Measurements from ENCODE around the gene CACNA2D2.

DNA sequence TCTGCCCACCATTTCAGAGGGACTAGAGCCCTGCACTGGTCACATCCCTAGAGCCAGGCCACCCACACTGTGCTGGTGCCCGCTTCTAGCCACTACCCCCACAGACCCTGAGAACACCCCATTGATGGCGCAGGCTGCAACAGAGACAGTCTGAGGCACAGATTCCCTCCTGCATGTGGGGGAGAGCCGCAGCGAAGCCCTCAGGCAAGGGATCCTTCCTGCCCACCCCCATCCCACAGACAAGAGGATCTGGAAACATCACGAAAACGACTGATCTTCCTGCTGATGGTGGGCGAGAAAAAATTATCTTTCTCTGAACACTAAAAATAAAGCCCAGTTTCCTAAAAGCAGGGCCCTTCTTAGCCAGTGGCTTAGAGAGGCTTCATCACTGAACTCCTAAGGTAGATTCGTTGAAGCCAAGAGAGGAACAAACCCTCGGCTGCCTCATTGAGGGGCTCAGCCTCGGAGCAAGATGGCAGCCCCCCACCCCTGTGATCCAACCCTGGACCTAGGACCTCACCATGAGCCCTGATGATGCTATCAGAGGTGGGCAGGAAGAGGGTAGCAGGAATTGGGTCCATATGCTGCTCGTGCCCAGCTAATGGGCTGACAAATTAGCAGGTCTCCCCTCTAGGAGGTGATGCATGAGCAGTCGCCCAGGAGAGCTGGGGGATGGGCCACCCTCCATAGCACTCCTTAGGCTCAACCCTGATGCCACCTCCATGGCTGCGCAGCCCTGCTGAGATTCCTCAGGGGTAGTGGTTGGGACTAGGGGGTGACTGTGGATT is 54.5 kb downstream of the CACNA2D2 start:
- TF ChIP-seq, protein P1, sequence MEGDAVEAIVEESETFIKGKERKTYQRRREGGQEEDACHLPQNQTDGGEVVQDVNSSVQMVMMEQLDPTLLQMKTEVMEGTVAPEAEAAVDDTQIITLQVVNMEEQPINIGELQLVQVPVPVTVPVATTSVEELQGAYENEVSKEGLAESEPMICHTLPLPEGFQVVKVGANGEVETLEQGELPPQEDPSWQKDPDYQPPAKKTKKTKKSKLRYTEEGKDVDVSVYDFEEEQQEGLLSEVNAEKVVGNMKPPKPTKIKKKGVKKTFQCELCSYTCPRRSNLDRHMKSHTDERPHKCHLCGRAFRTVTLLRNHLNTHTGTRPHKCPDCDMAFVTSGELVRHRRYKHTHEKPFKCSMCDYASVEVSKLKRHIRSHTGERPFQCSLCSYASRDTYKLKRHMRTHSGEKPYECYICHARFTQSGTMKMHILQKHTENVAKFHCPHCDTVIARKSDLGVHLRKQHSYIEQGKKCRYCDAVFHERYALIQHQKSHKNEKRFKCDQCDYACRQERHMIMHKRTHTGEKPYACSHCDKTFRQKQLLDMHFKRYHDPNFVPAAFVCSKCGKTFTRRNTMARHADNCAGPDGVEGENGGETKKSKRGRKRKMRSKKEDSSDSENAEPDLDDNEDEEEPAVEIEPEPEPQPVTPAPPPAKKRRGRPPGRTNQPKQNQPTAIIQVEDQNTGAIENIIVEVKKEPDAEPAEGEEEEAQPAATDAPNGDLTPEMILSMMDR (IDR thresholded peaks at IDR 0.05): no peak
- TF ChIP-seq EZH2phosphoT487 (IDR thresholded peaks at IDR 0.05): no peak

All from neural progenitor cell (in vitro differentiated cells).